Gastrocnemius medialis (tissue), 4 donors: ENCODE data around the gene CYTH1. TPM values are rescaled to one million over a fixed set of nuclear protein-coding genes. Genes with fewer than 3 reads are reported as not detected.

ENCODE experiments used
- ATAC-seq, 2 donors: fragments of 150-250 bp; one replicate each; pipeline ENCODE4 v1.9.1; 2016
- DNase-seq, 2 donors: peaks; one replicate each; pipeline ENCODE4 v3.0.0-alpha.2; 2019
- H3K27ac ChIP-seq, 4 donors: fragments of 200-600 bp; sonication (generic); 1 replicate in 1 of 4; 2 replicates in 3 of 4; pipeline ENCODE4 v1.5.1; 2016 to 2018; ENCODE audit warnings: mild to moderate bottlenecking in 2 of 4, moderate library complexity in 1 of 4
- H3K27me3 ChIP-seq, 3 donors: fragments of 200-600 bp; sonication (generic) in 2 of 3; 1 replicate in 1 of 3; 2 replicates in 2 of 3; pipeline versions ENCODE4 v1.5.1 to v1.6.0; 2016 to 2019; ENCODE audit warnings: mild to moderate bottlenecking in 1 of 3, moderate library complexity in 1 of 3
- H3K36me3 ChIP-seq, 2 donors: fragments of 200-600 bp; sonication (generic) in 1 of 2; one replicate each; pipeline ENCODE4 v1.5.1; 2017 to 2018
- H3K4me1 ChIP-seq, 2 donors: fragments of 200-600 bp; sonication (generic) in 1 of 2; one replicate each; pipeline ENCODE4 v1.5.1; 2016 to 2017; ENCODE audit warnings: mild to moderate bottlenecking in 2 of 2
- H3K4me3 ChIP-seq, 4 donors: fragments of 200-600 bp; sonication (generic) in 3 of 4; 1 replicate in 1 of 4; 2 replicates in 3 of 4; pipeline ENCODE4 v1.5.1; 2016 to 2019; ENCODE audit warnings: mild to moderate bottlenecking in 2 of 4
- H3K9me3 ChIP-seq, 3 donors: fragments of 200-600 bp; sonication (generic) in 2 of 3; 1 replicate in 1 of 3; 2 replicates in 2 of 3; pipeline ENCODE4 v1.5.1; 2016 to 2019
- POLR2A ChIP-seq, 2 donors: fragments of 450-650 bp; IDR thresholded peaks; one replicate each; pipeline ENCODE4 v1.6.1; 2017; ENCODE audit warnings: antibody characterized with exemption in 2 of 2, mild to moderate bottlenecking in 2 of 2, moderate library complexity in 2 of 2
- in situ Hi-C, 4 donors: fragments of 200-750 bp; cut with MboI; loops; one replicate each; pipeline versions ENCODE4 v1.15.0 to v1.8.0; 2017; ENCODE audit warnings: low sequenced_read_pairs in 4 of 4
- intact Hi-C: fragments of 100-400 bp; cut with DNase I; formaldehyde crosslinking; loops from one replicate; pipeline ENCODE4 v1.15.1; 2023; ENCODE audit warnings: low total_unique reads
- total RNA-seq, 4 donors: library from RNA; depleted of rRNA; stranded (reverse); fragments of >200 nt; gene quantifications; one replicate each; pipeline versions ENCODE4 v1.1.0 to v1.2.3, GENCODE V29; 2016
- TF ChIP-seq, protein P1 (sequence below), 5 experiments: fragments of 450-650 bp in 3 of 5; fragments of 200-600 bp in 2 of 5; sonication (generic) in 2 of 5; IDR thresholded peaks in 4 of 5; conservative IDR thresholded peaks in 1 of 5; 1 replicate in 4 of 5; 2 replicates in 1 of 5; pipeline ENCODE4 v1.5.1; 2016 to 2019; ENCODE audit warnings: antibody characterized with exemption in 5 of 5, mild to moderate bottlenecking in 3 of 5, moderate library complexity in 3 of 5

CYTH1 gene
- total RNA-seq, 4 donors from 2014 or later: 24.7 to 43.7 (median 32.4) TPM

DNA sequence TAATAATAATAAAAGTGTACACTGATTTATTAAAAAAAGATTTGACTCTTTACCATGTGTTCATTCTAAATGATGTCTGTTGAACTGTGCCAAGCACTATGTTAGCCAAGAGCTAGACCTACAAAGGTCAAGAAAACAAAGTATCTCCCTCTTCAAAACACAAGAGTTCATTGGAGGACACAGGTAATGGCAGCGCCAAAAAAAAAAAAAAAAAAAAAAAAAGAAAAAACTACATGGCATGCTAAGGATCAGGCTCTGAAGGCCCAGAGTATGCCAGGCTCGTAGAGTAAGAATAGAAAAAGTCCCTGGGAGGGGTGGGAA is 35.2 kb downstream of the CYTH1 start:
- in situ Hi-C loops: no loop called here
- Histone ChIP-seq H3K36me3 (no peaks in the 10 kb centered on the region), H3K27ac (peak overlapping the region; percentile 61 to 79 (median 64)), H3K4me1 (peaks cover 59 to 67% of the 10 kb centered on the region in 2 donors), H3K9me3 (no peaks in the 10 kb centered on the region), H3K27me3 (no peaks in the 10 kb centered on the region), H3K4me3 (no peak overlapping the region)
- DNase-seq: no peak
- TF ChIP-seq, protein P1, sequence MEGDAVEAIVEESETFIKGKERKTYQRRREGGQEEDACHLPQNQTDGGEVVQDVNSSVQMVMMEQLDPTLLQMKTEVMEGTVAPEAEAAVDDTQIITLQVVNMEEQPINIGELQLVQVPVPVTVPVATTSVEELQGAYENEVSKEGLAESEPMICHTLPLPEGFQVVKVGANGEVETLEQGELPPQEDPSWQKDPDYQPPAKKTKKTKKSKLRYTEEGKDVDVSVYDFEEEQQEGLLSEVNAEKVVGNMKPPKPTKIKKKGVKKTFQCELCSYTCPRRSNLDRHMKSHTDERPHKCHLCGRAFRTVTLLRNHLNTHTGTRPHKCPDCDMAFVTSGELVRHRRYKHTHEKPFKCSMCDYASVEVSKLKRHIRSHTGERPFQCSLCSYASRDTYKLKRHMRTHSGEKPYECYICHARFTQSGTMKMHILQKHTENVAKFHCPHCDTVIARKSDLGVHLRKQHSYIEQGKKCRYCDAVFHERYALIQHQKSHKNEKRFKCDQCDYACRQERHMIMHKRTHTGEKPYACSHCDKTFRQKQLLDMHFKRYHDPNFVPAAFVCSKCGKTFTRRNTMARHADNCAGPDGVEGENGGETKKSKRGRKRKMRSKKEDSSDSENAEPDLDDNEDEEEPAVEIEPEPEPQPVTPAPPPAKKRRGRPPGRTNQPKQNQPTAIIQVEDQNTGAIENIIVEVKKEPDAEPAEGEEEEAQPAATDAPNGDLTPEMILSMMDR (IDR thresholded peaks at IDR 0.05 in 4 of 5, conservative IDR thresholded peaks at IDR 0.05 in 1 of 5): no peak
- TF ChIP-seq POLR2A (IDR thresholded peaks at IDR 0.05): no peak
- intact Hi-C loops: loop anchor here (5.0 kb wide), 1 partner anchor 250 kb away; no protein-coding TSS in a partner anchor
- ATAC-seq: peak; percentile 6 to 25

DNA sequence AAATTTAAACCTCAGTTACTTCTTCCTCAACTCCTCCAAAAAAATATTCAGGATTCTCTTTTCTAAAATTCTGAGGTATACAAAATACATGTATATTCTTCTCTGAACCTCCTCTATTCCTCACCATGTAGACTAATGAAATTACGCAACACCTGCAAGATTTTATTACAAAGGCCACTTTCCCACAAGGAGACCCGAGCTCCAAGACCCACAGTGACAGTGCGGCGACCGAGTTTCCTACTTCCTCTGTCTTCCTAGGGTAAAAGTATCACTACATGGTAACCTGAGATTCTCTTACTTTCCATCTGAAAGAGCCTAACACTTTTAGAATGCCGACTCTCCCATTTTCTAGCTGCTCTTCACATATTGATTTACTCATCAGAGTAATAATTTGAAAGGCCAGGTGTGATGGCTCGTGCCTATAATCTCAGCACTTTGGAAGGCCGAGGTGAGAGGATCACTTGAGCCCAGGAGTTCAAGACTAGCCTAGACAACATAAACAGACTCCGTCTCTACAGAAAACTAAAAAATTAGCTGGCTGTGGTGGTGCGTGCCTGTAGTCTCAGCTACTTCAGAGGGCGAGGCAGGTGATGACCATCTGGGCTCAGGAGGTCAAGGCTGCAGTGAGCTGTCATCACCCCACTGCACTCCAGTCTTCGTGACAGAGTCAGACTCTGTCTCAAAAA is 35.7 kb downstream of the CYTH1 start:
- H3K4me3 ChIP-seq: no peak overlapping the region
- DNase-seq (no peak), ATAC-seq (peak; percentile 19 to 21)
- no peaks in the 10 kb centered on the region for H3K27me3 ChIP-seq
- H3K36me3 ChIP-seq: no peaks in the 10 kb centered on the region
- peaks cover 59 to 68% of the 10 kb centered on the region in 2 donors for H3K4me1 ChIP-seq
- no peaks in the 10 kb centered on the region for H3K9me3 ChIP-seq
- intact Hi-C loops (loop anchor here (5.0 kb wide), 1 partner anchor 249 kb away; no protein-coding TSS in a partner anchor), in situ Hi-C loops (no loop called here)
- H3K27ac ChIP-seq: peak overlapping the region; percentile 61 to 79 (median 64)
- TF ChIP-seq, protein P1 (IDR thresholded peaks at IDR 0.05 in 4 of 5, conservative IDR thresholded peaks at IDR 0.05 in 1 of 5): no peak
- TF ChIP-seq POLR2A (IDR thresholded peaks at IDR 0.05): no peak

DNA sequence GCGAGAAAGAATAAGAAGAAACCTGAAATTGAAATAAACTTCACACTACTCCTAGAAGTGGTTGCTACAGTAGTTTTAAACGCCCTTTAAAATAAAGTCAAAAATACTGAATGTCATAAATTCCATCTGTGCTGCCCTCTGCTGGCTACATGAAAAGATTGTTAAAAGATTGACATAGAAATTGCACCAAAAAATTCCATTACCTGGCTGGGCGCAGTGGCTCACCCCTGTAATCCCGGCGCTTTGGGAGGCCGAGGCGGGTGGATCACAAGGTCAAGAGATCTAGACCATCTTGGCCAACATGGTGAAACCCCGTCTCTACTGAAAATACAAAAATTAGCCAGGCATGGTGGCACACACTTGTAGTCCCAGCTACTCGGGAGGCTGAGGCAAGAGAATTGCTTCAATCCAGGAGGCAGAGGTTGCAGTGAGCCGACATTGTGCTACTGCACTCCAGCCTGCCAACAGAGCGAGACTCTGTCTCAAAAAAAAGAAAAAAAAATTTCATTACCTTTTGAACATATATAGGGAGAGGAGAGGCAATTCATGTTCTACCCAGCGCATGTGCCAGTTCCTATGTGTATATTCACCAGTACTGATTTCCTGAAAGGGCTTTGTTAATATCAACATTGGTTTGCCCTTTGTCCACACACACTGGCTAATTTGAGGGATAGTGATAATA is 36.5 kb downstream of the CYTH1 start:
- in situ Hi-C loops (no loop called here), intact Hi-C loops (loop anchor here (5.0 kb wide), 1 partner anchor 248 kb away; no protein-coding TSS in a partner anchor)
- H3K36me3 ChIP-seq: no peaks in the 10 kb centered on the region
- no peak for DNase-seq
- TF ChIP-seq, protein P1 (IDR thresholded peaks at IDR 0.05 in 4 of 5, conservative IDR thresholded peaks at IDR 0.05 in 1 of 5): peak; percentile 36 to 61 (median 57)
- no peak for TF ChIP-seq POLR2A (IDR thresholded peaks at IDR 0.05)
- no peaks in the 10 kb centered on the region for H3K9me3 ChIP-seq
- H3K27me3 ChIP-seq: no peaks in the 10 kb centered on the region
- peak overlapping the region; percentile 61 to 79 (median 64) for H3K27ac ChIP-seq
- peaks cover 59 to 63% of the 10 kb centered on the region in 2 donors for H3K4me1 ChIP-seq
- ATAC-seq: no peak
- no peak overlapping the region for H3K4me3 ChIP-seq

DNA sequence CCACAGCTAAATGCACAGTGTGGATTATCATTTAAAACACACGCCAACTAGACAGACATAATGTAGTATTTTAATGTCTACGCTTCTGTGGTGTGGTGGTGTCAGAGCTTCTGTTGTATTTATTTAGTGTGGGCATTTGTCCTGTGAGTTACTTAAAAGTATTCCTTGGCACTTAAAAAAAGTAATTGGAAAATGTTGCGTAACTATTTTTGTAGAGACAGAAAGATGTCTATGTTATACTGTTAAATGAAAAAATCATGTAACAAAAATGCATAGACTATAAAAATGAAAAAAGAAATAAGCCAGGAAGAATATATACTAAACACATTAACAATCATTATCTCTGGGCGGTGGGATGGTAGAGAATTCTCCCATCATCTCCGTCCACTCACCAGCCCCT is 39.2 kb downstream of the CYTH1 start:
- Histone ChIP-seq H3K27ac (no peak overlapping the region), H3K27me3 (no peaks in the 10 kb centered on the region), H3K36me3 (no peaks in the 10 kb centered on the region), H3K9me3 (no peaks in the 10 kb centered on the region), H3K4me1 (peaks cover 63 to 68% of the 10 kb centered on the region in 2 donors), H3K4me3 (no peak overlapping the region)
- ATAC-seq (no peak), DNase-seq (no peak)
- TF ChIP-seq, protein P1 (IDR thresholded peaks at IDR 0.05 in 4 of 5, conservative IDR thresholded peaks at IDR 0.05 in 1 of 5): no peak
- no peak for TF ChIP-seq POLR2A (IDR thresholded peaks at IDR 0.05)
- intact Hi-C loops: no loop called here
- in situ Hi-C loops: no loop called here
